ENCODE data around the gene PACS1. TPM values are rescaled to one million over a fixed set of nuclear protein-coding genes. Genes with fewer than 3 reads are reported as not detected.
A peak's percentile ranks its signal among the peaks of the same experiment; 100 is the strongest.

Gene PACS1
- total RNA-seq, 1 donor = 31.5 TPM

DNA sequence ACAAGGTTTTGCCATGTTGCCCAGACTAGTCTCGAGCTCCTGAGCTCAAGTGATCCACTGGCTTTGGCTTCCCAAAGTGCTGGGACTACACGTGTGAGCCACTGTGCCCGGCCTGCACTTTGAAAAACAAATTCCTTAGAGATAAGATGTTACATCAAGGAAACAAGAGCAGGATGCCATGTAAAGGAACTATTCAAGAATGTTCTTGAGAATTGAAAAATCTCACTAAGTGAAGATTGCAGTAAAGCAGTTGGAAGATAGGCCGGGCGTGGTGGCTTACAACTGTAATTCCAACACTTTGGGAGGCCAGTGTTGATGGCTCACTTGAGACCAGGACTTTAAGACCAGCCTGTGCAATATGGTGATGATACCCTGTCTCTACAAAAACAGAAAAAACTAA is 88.1 kb downstream of the PACS1 start:
- no peak overlapping the region for H3K4me3 ChIP-seq (ENCODE audit: low read depth, low read length)
- no peak for DNase-seq (ENCODE audit: low read depth)
- TF ChIP-seq, protein P1, sequence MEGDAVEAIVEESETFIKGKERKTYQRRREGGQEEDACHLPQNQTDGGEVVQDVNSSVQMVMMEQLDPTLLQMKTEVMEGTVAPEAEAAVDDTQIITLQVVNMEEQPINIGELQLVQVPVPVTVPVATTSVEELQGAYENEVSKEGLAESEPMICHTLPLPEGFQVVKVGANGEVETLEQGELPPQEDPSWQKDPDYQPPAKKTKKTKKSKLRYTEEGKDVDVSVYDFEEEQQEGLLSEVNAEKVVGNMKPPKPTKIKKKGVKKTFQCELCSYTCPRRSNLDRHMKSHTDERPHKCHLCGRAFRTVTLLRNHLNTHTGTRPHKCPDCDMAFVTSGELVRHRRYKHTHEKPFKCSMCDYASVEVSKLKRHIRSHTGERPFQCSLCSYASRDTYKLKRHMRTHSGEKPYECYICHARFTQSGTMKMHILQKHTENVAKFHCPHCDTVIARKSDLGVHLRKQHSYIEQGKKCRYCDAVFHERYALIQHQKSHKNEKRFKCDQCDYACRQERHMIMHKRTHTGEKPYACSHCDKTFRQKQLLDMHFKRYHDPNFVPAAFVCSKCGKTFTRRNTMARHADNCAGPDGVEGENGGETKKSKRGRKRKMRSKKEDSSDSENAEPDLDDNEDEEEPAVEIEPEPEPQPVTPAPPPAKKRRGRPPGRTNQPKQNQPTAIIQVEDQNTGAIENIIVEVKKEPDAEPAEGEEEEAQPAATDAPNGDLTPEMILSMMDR (IDR thresholded peaks at IDR 0.05; ENCODE audit: insufficient read depth, low read length) = no peak

DNA sequence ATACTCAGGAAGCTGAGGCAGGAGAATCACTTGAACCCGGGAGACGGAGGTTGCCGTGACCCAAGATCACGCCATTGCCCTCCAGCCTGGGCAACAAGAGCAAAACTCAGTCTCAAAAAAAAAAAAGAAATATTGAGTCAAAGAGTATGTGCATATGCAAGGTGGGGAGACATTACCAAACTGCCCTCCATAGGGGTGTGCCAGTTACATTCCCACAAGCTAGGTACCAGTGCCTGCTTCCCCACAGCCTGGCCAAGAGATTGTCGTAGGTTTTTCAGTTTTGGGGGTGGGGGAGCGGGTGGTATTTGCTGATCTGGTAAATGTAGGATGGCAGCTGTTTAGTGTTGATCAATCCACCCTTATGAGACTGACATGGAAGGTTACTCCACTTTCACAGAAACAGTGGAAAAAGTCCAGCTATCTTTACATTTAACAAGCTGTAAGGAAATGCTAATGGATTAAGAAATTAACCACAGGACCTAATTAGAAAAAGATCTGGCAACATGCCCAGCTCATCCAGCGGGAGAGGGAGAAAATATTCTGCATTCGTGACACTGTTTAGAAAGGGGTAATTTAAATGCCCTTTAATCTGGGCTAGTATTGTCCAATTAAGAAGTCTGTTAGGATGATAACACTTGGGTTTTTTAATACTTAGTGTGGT is 89.4 kb downstream of the PACS1 start:
- DNase-seq (ENCODE audit: low read depth) = no peak
- H3K4me3 ChIP-seq (ENCODE audit: low read depth, low read length) = no peak overlapping the region

DNA sequence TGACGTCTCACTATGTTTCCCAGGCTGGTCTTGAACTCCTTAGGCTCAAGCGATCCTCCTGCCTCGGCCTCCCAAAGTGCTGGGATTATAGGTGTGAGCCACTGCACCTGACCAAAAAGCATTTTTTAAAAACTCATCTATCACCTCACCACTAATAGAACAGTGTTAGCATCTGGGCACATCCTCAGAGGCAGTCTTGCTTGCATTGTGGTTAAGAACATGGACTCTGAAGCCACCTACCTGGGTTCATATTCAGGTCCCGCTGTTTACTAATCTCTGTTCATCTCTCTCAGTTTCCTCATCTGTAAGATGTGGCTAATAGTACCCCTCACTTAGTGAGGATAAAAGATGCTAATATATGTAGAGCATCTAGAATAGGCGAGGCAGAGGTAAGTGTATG is 90.6 kb downstream of the PACS1 start:
- no peak overlapping the region for H3K4me3 ChIP-seq (ENCODE audit: low read depth, low read length)
- DNase-seq (ENCODE audit: low read depth) = no peak

More for the DNA sequence above, 89.4 kb downstream of the PACS1 start:
- TF ChIP-seq, protein P1 (IDR thresholded peaks at IDR 0.05; ENCODE audit: insufficient read depth, low read length) = no peak

DNA sequence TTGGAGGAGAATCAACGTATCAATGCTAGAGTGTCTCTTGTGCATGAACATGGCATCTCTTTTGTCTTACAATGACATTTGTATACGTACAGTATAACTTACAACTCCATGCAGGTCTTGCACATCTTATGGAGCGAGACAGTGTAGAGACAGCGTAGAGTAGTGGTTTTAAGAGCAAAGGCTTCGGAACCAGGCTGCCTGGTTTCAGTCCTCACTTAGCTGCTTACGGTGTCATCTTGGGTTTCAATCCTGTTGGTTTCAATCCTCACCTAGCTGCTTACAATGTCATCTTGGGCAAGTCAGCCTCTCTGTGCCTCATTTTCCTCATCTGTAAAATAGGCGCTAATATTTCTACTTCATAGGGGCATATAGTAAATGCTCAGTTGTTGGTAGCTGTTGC is 98.2 kb downstream of the PACS1 start:
- H3K4me3 ChIP-seq (ENCODE audit: low read depth, low read length) = no peak overlapping the region
- TF ChIP-seq, protein P1 (IDR thresholded peaks at IDR 0.05; ENCODE audit: insufficient read depth, low read length) = no peak
- no peak for DNase-seq (ENCODE audit: low read depth)

More for the DNA sequence above, 90.6 kb downstream of the PACS1 start:
- TF ChIP-seq, protein P1 (IDR thresholded peaks at IDR 0.05; ENCODE audit: insufficient read depth, low read length) = no peak

DNA sequence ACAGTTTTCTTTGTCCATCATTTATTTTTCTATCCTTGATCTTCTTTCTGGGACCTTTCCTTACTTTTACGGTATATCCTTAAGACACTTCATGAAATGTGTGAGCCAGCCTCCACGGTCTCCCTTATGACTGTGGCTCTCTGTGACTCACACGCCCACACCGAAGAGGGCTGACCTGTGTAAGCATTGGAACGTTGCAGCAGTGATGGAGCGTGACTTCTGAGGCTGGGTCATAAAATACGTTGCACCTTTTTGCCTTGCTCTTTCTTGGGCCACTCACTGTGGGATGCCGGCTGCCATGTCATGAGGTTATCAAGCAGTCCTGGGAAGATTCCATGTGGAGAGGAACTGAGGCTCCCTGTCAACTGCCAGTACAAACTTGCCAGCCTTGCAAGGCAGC is 102.1 kb downstream of the PACS1 start:
- TF ChIP-seq, protein P1 (IDR thresholded peaks at IDR 0.05; ENCODE audit: insufficient read depth, low read length) = no peak
- no peak overlapping the region for H3K4me3 ChIP-seq (ENCODE audit: low read depth, low read length)
- DNase-seq (ENCODE audit: low read depth) = peak; percentile 24

DNA sequence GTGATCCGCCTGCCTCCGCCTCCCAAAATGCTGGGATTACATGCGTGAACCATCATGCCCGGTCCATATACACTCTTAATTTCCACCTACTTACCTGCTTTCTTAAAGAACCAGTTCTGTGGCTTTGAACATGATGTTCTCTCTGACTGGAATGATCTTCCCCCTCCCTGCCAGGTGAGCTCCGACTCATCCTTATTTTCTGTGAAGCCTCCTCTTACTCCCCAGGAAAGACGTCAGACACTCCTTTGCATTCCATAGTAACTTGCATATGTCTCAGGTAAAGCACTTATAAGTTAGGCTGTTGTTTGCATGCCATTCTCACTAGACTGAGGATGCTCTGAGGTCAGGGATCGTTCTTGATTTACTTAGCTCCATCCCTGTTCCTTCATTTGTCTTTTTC is 106.6 kb downstream of the PACS1 start:
- DNase-seq (ENCODE audit: low read depth) = no peak
- H3K4me3 ChIP-seq (ENCODE audit: low read depth, low read length) = no peak overlapping the region
- TF ChIP-seq, protein P1 (IDR thresholded peaks at IDR 0.05; ENCODE audit: insufficient read depth, low read length) = no peak

DNA sequence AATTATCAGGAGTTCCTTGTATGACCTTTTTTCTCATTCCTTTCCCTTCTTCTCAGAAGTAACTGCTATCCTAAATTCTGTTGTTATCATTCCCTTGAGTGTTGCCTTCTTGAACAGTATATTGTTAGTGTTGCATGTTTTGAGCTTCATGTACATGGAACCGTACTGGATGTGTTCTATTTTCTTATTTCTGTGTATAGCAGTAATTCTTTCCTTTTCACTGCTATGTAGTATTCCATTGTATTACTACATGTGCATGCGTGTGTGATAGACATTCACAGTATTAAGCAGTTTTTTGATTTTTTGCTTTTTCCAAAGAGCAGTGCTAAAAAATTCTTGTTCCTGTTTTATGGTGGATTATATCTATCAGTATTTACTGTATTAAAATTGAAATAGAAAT is 108.1 kb downstream of the PACS1 start:
- TF ChIP-seq, protein P1 (IDR thresholded peaks at IDR 0.05; ENCODE audit: insufficient read depth, low read length) = no peak
- H3K4me3 ChIP-seq (ENCODE audit: low read depth, low read length) = no peak overlapping the region
- no peak for DNase-seq (ENCODE audit: low read depth)

Measured in fibroblast of the aortic adventitia (primary cell).